SK-N-SH (cell line): Measurements from ENCODE around the gene SLC3A2. TPM values are rescaled to one million over a fixed set of nuclear protein-coding genes. Genes with fewer than 3 reads are reported as not detected.

Experiments used
- polyA plus RNA-seq, 3 experiments: library from polyadenylated mRNA; depleted of rRNA; stranded (reverse); fragments of >200 nt; gene quantifications; 2 replicates each; pipeline ENCODE4 v1.2.3, GENCODE V29; 2012
- small RNA-seq, 7 experiments: library from RNA; depleted of rRNA; stranded (forward); fragments of <200 nt; gene quantifications; one replicate each; pipeline ENCODE3, GENCODE V24; 2012

SLC3A2 gene
- polyA plus RNA-seq, 1 of the 3 experiments (the other 2 are of a cell fraction): 308 TPM

Small RNA genes lying within 50 kb of the gene (small RNA-seq; reads per million reads assigned to genes)
- gene RF00099 (0 reads per million in 7 experiments), gene RN7SL259P (0 reads per million in 7 experiments), gene SNORD22 (0 reads per million in 7 experiments), gene SNORD26 (0 reads per million in 7 experiments), gene SNORD27 (0 reads per million in 7 experiments), gene SNORD28 (0 reads per million in 7 experiments), gene SNORD30 (2.8 to 92.8 (median 40.5) reads per million in 7 experiments)

Other genes with a start within 250 kb of the SLC3A2 start
- gene GANAB, start 234.3 kb upstream of the SLC3A2 start, polyA plus RNA-seq (2012; rRNA removed): 275 and 332 TPM in 2 replicates
- gene INTS5, start 227.6 kb upstream of the SLC3A2 start, polyA plus RNA-seq (2012; rRNA removed): 11.7 and 13.4 TPM in 2 replicates
- gene C11orf98, start 215.7 kb upstream of the SLC3A2 start, polyA plus RNA-seq (2012; rRNA removed): 90.1 and 126 TPM in 2 replicates
- 9.5 and 11.1 TPM in 2 replicates for gene CSKMT, start 215.6 kb upstream of the SLC3A2 start, polyA plus RNA-seq (2012; rRNA removed)
- gene UQCC3, start 209.2 kb upstream of the SLC3A2 start, polyA plus RNA-seq (2012; rRNA removed): 22.7 and 24.8 TPM in 2 replicates
- 9.7 and 12.0 TPM in 2 replicates for gene LBHD1, start 208.6 kb upstream of the SLC3A2 start, polyA plus RNA-seq (2012; rRNA removed)
- 202 and 256 TPM in 2 replicates for gene UBXN1, start 201.8 kb upstream of the SLC3A2 start, polyA plus RNA-seq (2012; rRNA removed)
- gene LRRN4CL, start 191.4 kb upstream of the SLC3A2 start, polyA plus RNA-seq (2012; rRNA removed): 0.08 and 0.10 TPM in 2 replicates
- gene BSCL2, start 173.5 kb upstream of the SLC3A2 start, polyA plus RNA-seq (2012; rRNA removed): 81.5 and 118 TPM in 2 replicates
- 0.11 and 0.16 TPM in 2 replicates for gene GNG3, start 173.2 kb upstream of the SLC3A2 start, polyA plus RNA-seq (2012; rRNA removed)
- 31.0 and 33.5 TPM in 2 replicates for gene HNRNPUL2, start 153.4 kb upstream of the SLC3A2 start, polyA plus RNA-seq (2012; rRNA removed)
- 31.3 and 37.5 TPM in 2 replicates for gene TTC9C, start 152.4 kb upstream of the SLC3A2 start, polyA plus RNA-seq (2012; rRNA removed)
- gene ZBTB3, start 126.7 kb upstream of the SLC3A2 start, polyA plus RNA-seq (2012; rRNA removed): 2.1 and 3.3 TPM in 2 replicates
- gene POLR2G, start 119.3 kb upstream of the SLC3A2 start, polyA plus RNA-seq (2012; rRNA removed): 268 and 293 TPM in 2 replicates
- gene TAF6L, start 109.5 kb upstream of the SLC3A2 start, polyA plus RNA-seq (2012; rRNA removed): 33.6 and 34.4 TPM in 2 replicates
- gene TMEM179B, start 93.5 kb upstream of the SLC3A2 start, polyA plus RNA-seq (2012; rRNA removed): 69.6 and 73.3 TPM in 2 replicates
- 30.4 and 40.7 TPM in 2 replicates for gene TMEM223, start 88.9 kb upstream of the SLC3A2 start, polyA plus RNA-seq (2012; rRNA removed)
- 47.6 and 59.7 TPM in 2 replicates for gene NXF1, start 75.5 kb upstream of the SLC3A2 start, polyA plus RNA-seq (2012; rRNA removed)
- 24.2 and 27.4 TPM in 2 replicates for gene STX5, start 48.8 kb upstream of the SLC3A2 start, polyA plus RNA-seq (2012; rRNA removed)
- not detected in 2 replicates for gene TEX54, start 48.1 kb upstream of the SLC3A2 start, polyA plus RNA-seq (2012; rRNA removed)
- gene WDR74, start 41.3 kb upstream of the SLC3A2 start, polyA plus RNA-seq (2012; rRNA removed): 132 TPM in 2 replicates
- not detected in 2 replicates for gene CHRM1, start 40.5 kb downstream of the SLC3A2 start, polyA plus RNA-seq (2012; rRNA removed)
- not detected in 2 replicates for gene SLC22A6, start 104.1 kb downstream of the SLC3A2 start, polyA plus RNA-seq (2012; rRNA removed)
- not detected in 2 replicates for gene SLC22A8, start 134.9 kb downstream of the SLC3A2 start, polyA plus RNA-seq (2012; rRNA removed)